H9 (cell line): ENCODE results near the gene DCC. TPM values are rescaled to one million over a fixed set of nuclear protein-coding genes. Genes with fewer than 3 reads are reported as not detected.

Experiments
- DNase-seq: peaks from one replicate; pipeline ENCODE4 v3.0.0-alpha.2; 2017
- H2AFZ ChIP-seq: one replicate; pipeline ENCODE4 v1.6.1; 2013; ENCODE audit warnings: mild to moderate bottlenecking, low read length, control low read depth, moderate library complexity
- H2AK5ac ChIP-seq: 2 replicates; pipeline ENCODE4 v1.6.1; 2013; ENCODE audit warnings: low read length, control low read depth, mixed read lengths; ENCODE audit not compliant: insufficient read length
- H2BK120ac ChIP-seq: one replicate; pipeline ENCODE4 v1.6.1; 2013; ENCODE audit warnings: low read depth, mild to moderate bottlenecking, low read length, control low read depth, inconsistent platforms; ENCODE audit not compliant: poor library complexity, severe bottlenecking
- H2BK12ac ChIP-seq: 2 replicates; pipeline ENCODE4 v1.6.1; 2013; ENCODE audit warnings: low read length, control low read depth, mixed read lengths, low read depth; ENCODE audit not compliant: insufficient read length
- H2BK15ac ChIP-seq: 2 replicates; pipeline ENCODE4 v1.6.1; 2013; ENCODE audit warnings: low read depth, low read length, control low read depth
- H2BK20ac ChIP-seq: one replicate; pipeline ENCODE4 v1.6.1; 2013; ENCODE audit warnings: low read depth, mild to moderate bottlenecking, low read length, control low read depth, inconsistent platforms; ENCODE audit not compliant: poor library complexity, severe bottlenecking
- H2BK5ac ChIP-seq: 2 replicates; pipeline ENCODE4 v1.6.1; 2013; ENCODE audit warnings: low read length, control low read depth, mixed read lengths; ENCODE audit not compliant: insufficient read length
- H3K14ac ChIP-seq: 2 replicates; pipeline ENCODE4 v1.6.1; 2013; ENCODE audit warnings: low read length, control low read depth; ENCODE audit not compliant: insufficient read depth
- H3K18ac ChIP-seq: 2 replicates; pipeline ENCODE4 v1.6.1; 2013; ENCODE audit warnings: low read depth, mild to moderate bottlenecking, mixed read lengths, low read length, control low read depth; ENCODE audit not compliant: insufficient read length
- H3K23ac ChIP-seq: 2 replicates; pipeline ENCODE4 v1.6.1; 2013; ENCODE audit warnings: low read length, control low read depth, mixed read lengths, low read depth; ENCODE audit not compliant: insufficient read length
- H3K23me2 ChIP-seq: 2 replicates; pipeline ENCODE4 v1.6.1; 2013; ENCODE audit warnings: low read depth, mild to moderate bottlenecking, mixed read lengths, low read length, control low read depth; ENCODE audit not compliant: insufficient read length, poor library complexity, severe bottlenecking
- H3K27ac ChIP-seq: 2 replicates; pipeline ENCODE4 v1.5.1; 2013; ENCODE audit warnings: low read length, control low read depth, mixed read lengths, low read depth; ENCODE audit not compliant: insufficient read length
- H3K27me3 ChIP-seq: 2 replicates; pipeline ENCODE4 v1.6.1; 2013; ENCODE audit warnings: low read length, control low read depth, inconsistent platforms; ENCODE audit not compliant: insufficient read depth
- H3K4ac ChIP-seq: 2 replicates; pipeline ENCODE4 v1.6.1; 2013; ENCODE audit warnings: low read depth, mild to moderate bottlenecking, control low read depth, inconsistent platforms, low read length, moderate library complexity
- H3K4me1 ChIP-seq: 2 replicates; pipeline ENCODE4 v1.6.1; 2013; ENCODE audit warnings: low read length, control low read depth, inconsistent platforms; ENCODE audit not compliant: insufficient read depth
- H3K4me2 ChIP-seq: 2 replicates; pipeline ENCODE4 v1.6.1; 2013; ENCODE audit warnings: low read length, control low read depth, mixed read lengths; ENCODE audit not compliant: insufficient read length, insufficient read depth
- H3K56ac ChIP-seq: 2 replicates; pipeline ENCODE4 v1.6.1; 2013; ENCODE audit warnings: low read depth, mild to moderate bottlenecking, mixed read lengths, low read length, control low read depth; ENCODE audit not compliant: insufficient read length
- H3K79me1 ChIP-seq: 2 replicates; pipeline ENCODE4 v1.6.1; 2013; ENCODE audit warnings: low read depth, mild to moderate bottlenecking, moderate library complexity, low read length, control low read depth, inconsistent platforms; ENCODE audit not compliant: insufficient read depth, poor library complexity, severe bottlenecking
- H3K79me2 ChIP-seq: 2 replicates; pipeline ENCODE4 v1.6.1; 2013; ENCODE audit warnings: low read length, control low read depth, inconsistent platforms; ENCODE audit not compliant: insufficient read depth
- H3K9ac ChIP-seq: 2 replicates; pipeline ENCODE4 v1.6.1; 2013; ENCODE audit warnings: low read length, control low read depth, mixed read lengths; ENCODE audit not compliant: insufficient read length; ENCODE audit errors: extremely low read depth
- H3K9me3 ChIP-seq: one replicate; pipeline ENCODE4 v1.6.1; 2013; ENCODE audit warnings: low read depth, low read length, inconsistent platforms; ENCODE audit not compliant: control insufficient read depth
- H3T11ph ChIP-seq: one replicate; pipeline ENCODE4 v1.6.1; 2013; ENCODE audit warnings: mild to moderate bottlenecking, low read length, control low read depth, inconsistent platforms
- H4K20me1 ChIP-seq: one replicate; pipeline ENCODE4 v1.6.1; 2013; ENCODE audit not compliant: control insufficient read depth, insufficient read length, insufficient read depth
- H4K5ac ChIP-seq: 2 replicates; pipeline ENCODE4 v1.6.1; 2013; ENCODE audit warnings: low read depth, mild to moderate bottlenecking, mixed read lengths, low read length, control low read depth; ENCODE audit not compliant: insufficient read length
- H4K8ac ChIP-seq: replicated peaks from 2 replicates; pipeline ENCODE4 v1.6.1; 2013; ENCODE audit warnings: low read length, control low read depth, mixed read lengths, low read depth; ENCODE audit not compliant: insufficient read length
- H4K91ac ChIP-seq: 2 replicates; pipeline ENCODE4 v1.6.1; 2013; ENCODE audit warnings: low read depth, mild to moderate bottlenecking, moderate library complexity, mixed read lengths, low read length, control low read depth; ENCODE audit not compliant: insufficient read length
- H3K27ac Mint-ChIP-seq, 3 experiments: 2 replicates in 2 of 3; 3 replicates in 1 of 3; pipeline ENCODE4 v1.8.0; 2020 to 2021; ENCODE audit warnings: mixed read lengths in 3 of 3, mild to moderate bottlenecking in 1 of 3, moderate library complexity in 1 of 3
- H3K27me3 Mint-ChIP-seq: 2 replicates; pipeline ENCODE4 v1.8.0; 2021; ENCODE audit warnings: low read depth, mild to moderate bottlenecking, moderate library complexity, mixed read lengths
- H3K36me3 Mint-ChIP-seq, 3 experiments: 2 replicates in 2 of 3; 3 replicates in 1 of 3; pipeline ENCODE4 v1.8.0; 2020 to 2021; ENCODE audit warnings: low read depth in 3 of 3, mixed read lengths in 3 of 3; ENCODE audit not compliant: insufficient read depth in 1 of 3
- H3K4me1 Mint-ChIP-seq, 2 experiments: 2 replicates each; pipeline ENCODE4 v1.8.0; 2020; ENCODE audit warnings: mixed read lengths in 2 of 2
- H3K4me3 Mint-ChIP-seq, 2 experiments: 2 replicates in 1 of 2; 3 replicates in 1 of 2; pipeline ENCODE4 v1.8.0; 2020 to 2021; ENCODE audit warnings: mild to moderate bottlenecking in 2 of 2, mixed read lengths in 2 of 2, moderate library complexity in 1 of 2
- H3K9me3 Mint-ChIP-seq, 2 experiments: 2 replicates in 1 of 2; 3 replicates in 1 of 2; pipeline ENCODE4 v1.8.0; 2020; ENCODE audit warnings: mild to moderate bottlenecking in 2 of 2, mixed read lengths in 2 of 2, moderate library complexity in 1 of 2
- WGBS: extraction: QIAGEN DNeasy Blood & Tissue Kit; methylation state at CpG from one replicate; pipeline ENCODE4 v1.1.7; 2013; ENCODE audit warnings: missing lambda C conversion rate, low lambda C conversion rate, mixed read lengths; ENCODE audit not compliant: insufficient read length; ENCODE audit errors: extremely low coverage; 5-methylcytosine and 5-hydroxymethylcytosine counted together
- total RNA-seq: library from RNA; stranded (reverse); gene quantifications from 2 replicates; pipeline ENCODE4 v1.2.1, GENCODE V29; 2021
- TF ChIP-seq, protein P1 (sequence below): fragments of 200-600 bp; sonication (generic); conservative IDR thresholded peaks from 3 replicates; pipeline ENCODE4 v1.8.0; 2021; ENCODE audit warnings: antibody characterized with exemption, mild to moderate bottlenecking

The DCC gene
- total RNA-seq, 1 experiment from 2014 or later: 0.35 TPM

DNA sequence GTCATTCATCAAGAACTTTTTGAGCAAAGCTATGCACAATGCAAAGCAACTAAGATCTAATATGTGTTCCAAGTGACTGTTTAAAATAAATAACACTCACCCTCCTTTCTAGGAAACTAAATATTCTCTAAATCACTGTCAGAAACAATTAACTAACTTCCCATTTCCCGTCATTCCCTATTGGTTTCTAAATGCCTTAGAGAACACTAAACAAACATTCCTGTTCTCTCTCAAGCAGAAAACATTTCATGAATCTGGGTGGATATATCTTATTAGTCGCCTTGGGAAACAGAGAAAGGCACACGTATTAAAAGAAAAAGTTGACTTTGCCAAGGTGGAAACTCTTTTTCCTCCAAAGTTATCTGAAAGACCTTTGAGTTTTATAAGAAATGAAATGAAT, 1149.3 kb downstream of the DCC start:
- Histone ChIP-seq H3K18ac (no peak overlapping the region), H4K20me1 (no peaks in the 10 kb centered on the region), H2BK120ac (no peak overlapping the region), H3K79me1 (no peaks in the 10 kb centered on the region), H3K4me1 (no peaks in the 10 kb centered on the region), H3K23me2 (no peaks in the 10 kb centered on the region), H2AFZ (no peak overlapping the region), H3K9ac (no peak overlapping the region), H3K27ac (no peak overlapping the region), H2BK5ac (no peak overlapping the region), H3K14ac (no peak overlapping the region), H3K79me2 (no peaks in the 10 kb centered on the region), H3K4ac (no peak overlapping the region), H2BK12ac (no peak overlapping the region), H4K8ac (no peak overlapping the region), H3K23ac (no peak overlapping the region), H2AK5ac (no peak overlapping the region), H3K27me3 (no peaks in the 10 kb centered on the region), H3K56ac (no peak overlapping the region), H3T11ph (no peak overlapping the region), H3K4me2 (no peak overlapping the region), H2BK15ac (no peak overlapping the region), H3K9me3 (no peaks in the 10 kb centered on the region), H4K5ac (no peak overlapping the region), H4K91ac (no peak overlapping the region), H2BK20ac (no peak overlapping the region)
- H3K27me3 Mint-ChIP-seq: no peaks in the 10 kb centered on the region
- H3K4me3 Mint-ChIP-seq: no peak overlapping the region
- TF ChIP-seq, protein P1, sequence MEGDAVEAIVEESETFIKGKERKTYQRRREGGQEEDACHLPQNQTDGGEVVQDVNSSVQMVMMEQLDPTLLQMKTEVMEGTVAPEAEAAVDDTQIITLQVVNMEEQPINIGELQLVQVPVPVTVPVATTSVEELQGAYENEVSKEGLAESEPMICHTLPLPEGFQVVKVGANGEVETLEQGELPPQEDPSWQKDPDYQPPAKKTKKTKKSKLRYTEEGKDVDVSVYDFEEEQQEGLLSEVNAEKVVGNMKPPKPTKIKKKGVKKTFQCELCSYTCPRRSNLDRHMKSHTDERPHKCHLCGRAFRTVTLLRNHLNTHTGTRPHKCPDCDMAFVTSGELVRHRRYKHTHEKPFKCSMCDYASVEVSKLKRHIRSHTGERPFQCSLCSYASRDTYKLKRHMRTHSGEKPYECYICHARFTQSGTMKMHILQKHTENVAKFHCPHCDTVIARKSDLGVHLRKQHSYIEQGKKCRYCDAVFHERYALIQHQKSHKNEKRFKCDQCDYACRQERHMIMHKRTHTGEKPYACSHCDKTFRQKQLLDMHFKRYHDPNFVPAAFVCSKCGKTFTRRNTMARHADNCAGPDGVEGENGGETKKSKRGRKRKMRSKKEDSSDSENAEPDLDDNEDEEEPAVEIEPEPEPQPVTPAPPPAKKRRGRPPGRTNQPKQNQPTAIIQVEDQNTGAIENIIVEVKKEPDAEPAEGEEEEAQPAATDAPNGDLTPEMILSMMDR: no peak
- WGBS: no CpG with 5 or more reads among the region's 3 CpGs
- no peak for DNase-seq
- peaks cover 0 to 6% of the 10 kb centered on the region in 2 experiments; a peak in 3 of 5 replicates for H3K9me3 Mint-ChIP-seq
- H3K27ac Mint-ChIP-seq: no peak overlapping the region
- H3K36me3 Mint-ChIP-seq: no peaks in the 10 kb centered on the region
- H3K4me1 Mint-ChIP-seq: peaks cover 0 to 2% of the 10 kb centered on the region in 2 experiments; a peak in 1 of 4 replicates
